GM12878 (cell line): ENCODE data around the gene BCKDHA. TPM values are rescaled to one million over a fixed set of nuclear protein-coding genes. Genes with fewer than 3 reads are reported as not detected.
A peak's percentile ranks its signal among the peaks of the same experiment; 100 is the strongest.

Source experiments
- BACH1 ChIP-seq: fragments of 450-650 bp; IDR thresholded peaks from 2 replicates; pipeline ENCODE4 v1.6.1; 2017; ENCODE audit warnings: mild to moderate bottlenecking, borderline replicate concordance
- BMI1 ChIP-seq: fragments of 450-650 bp; IDR thresholded peaks from 2 replicates; pipeline ENCODE4 v1.6.1; 2016; ENCODE audit warnings: mild to moderate bottlenecking, moderate library complexity, borderline replicate concordance
- CBFB ChIP-seq: IDR thresholded peaks from 2 replicates; pipeline ENCODE4 v1.6.1; 2016; ENCODE audit warnings: antibody characterized with exemption, low read depth
- CEBPB ChIP-seq, 2 experiments: fragments of 150-350 bp in 1 of 2; IDR thresholded peaks; 2 replicates each; pipeline ENCODE4 v1.6.1; 2012 to 2014; ENCODE audit warnings: low read depth in 2 of 2, low read length in 2 of 2, borderline replicate concordance in 1 of 2, inconsistent platforms in 1 of 2
- EED ChIP-seq: sonication (generic); IDR thresholded peaks from 2 replicates; pipeline ENCODE4 v1.6.1; 2016; ENCODE audit warnings: antibody characterized with exemption, low read depth
- ETV6 ChIP-seq, 2 experiments: fragments of 450-650 bp in 1 of 2; IDR thresholded peaks in 1 of 2; conservative IDR thresholded peaks in 1 of 2; 2 replicates each; pipeline ENCODE4 v1.6.1; 2014; ENCODE audit warnings: antibody characterized with exemption in 1 of 2, borderline replicate concordance in 1 of 2, low read depth in 1 of 2, mild to moderate bottlenecking in 1 of 2, moderate library complexity in 1 of 2
- EZH2 ChIP-seq: IDR thresholded peaks from 2 replicates; pipeline ENCODE4 v1.6.1; 2012; ENCODE audit warnings: low read depth, mild to moderate bottlenecking, control low read depth, inconsistent platforms, low read length, borderline replicate concordance; ENCODE audit not compliant: control insufficient read depth
- HCFC1 ChIP-seq: fragments of 150-350 bp; IDR thresholded peaks from 2 replicates; pipeline ENCODE4 v1.6.1; 2014; ENCODE audit warnings: low read length
- IKZF1 ChIP-seq: fragments of 450-650 bp; conservative IDR thresholded peaks from 2 replicates; pipeline ENCODE4 v1.6.1; 2017; ENCODE audit warnings: antibody characterized with exemption, mild to moderate bottlenecking
- JUND ChIP-seq: IDR thresholded peaks from 2 replicates; pipeline ENCODE4 v1.6.1; 2012; ENCODE audit warnings: low read depth, mild to moderate bottlenecking, low read length, improper control_type of control experiment, moderate library complexity
- KAT2A ChIP-seq: conservative IDR thresholded peaks from 2 replicates; pipeline ENCODE4 v1.6.1; 2011; ENCODE audit warnings: low read depth, low read length; ENCODE audit not compliant: control insufficient read depth
- POLR2AphosphoS2 ChIP-seq: IDR thresholded peaks from 2 replicates; pipeline ENCODE4 v1.6.1; 2011; ENCODE audit warnings: low read depth, mild to moderate bottlenecking, low read length, improper control_type of control experiment, moderate library complexity
- SIX5 ChIP-seq: IDR thresholded peaks from 2 replicates; pipeline ENCODE4 v1.6.1; 2011; ENCODE audit warnings: mild to moderate bottlenecking, low read depth, low read length, moderate library complexity; ENCODE audit not compliant: severe bottlenecking
- SMARCA5 ChIP-seq: fragments of 450-650 bp; IDR thresholded peaks from 2 replicates; pipeline ENCODE4 v1.6.1; 2017; ENCODE audit warnings: mild to moderate bottlenecking
- SP1 ChIP-seq: IDR thresholded peaks from one replicate; pipeline ENCODE4 v1.6.1; 2011; ENCODE audit warnings: low read depth, low read length
- SRF ChIP-seq, 2 experiments: IDR thresholded peaks; 2 replicates each; pipeline ENCODE4 v1.6.1; 2011; ENCODE audit warnings: low read depth in 2 of 2, low read length in 2 of 2, mild to moderate bottlenecking in 1 of 2, moderate library complexity in 1 of 2
- ZNF384 ChIP-seq: IDR thresholded peaks from 2 replicates; pipeline ENCODE4 v1.6.1; 2012; ENCODE audit warnings: low read depth, mild to moderate bottlenecking, low read length, improper control_type of control experiment, borderline replicate concordance
- ZZZ3 ChIP-seq: IDR thresholded peaks from 2 replicates; pipeline ENCODE4 v1.6.1; 2011; ENCODE audit warnings: low read depth; ENCODE audit not compliant: control insufficient read depth, insufficient read length
- polyA plus RNA-seq, 11 experiments: library from polyadenylated mRNA; depleted of rRNA in 4 of 11; unstranded in 6 of 11; stranded (reverse) in 5 of 11; fragments of >200 nt; fragmentation: Nextera tagmentation in 4 of 11; fragmentation: Illumina TruSeq in 1 of 11; extraction: Ambion mirVana in 4 of 11; extraction: Trizol in 1 of 11; gene quantifications; 1 replicate in 1 of 11; 2 replicates in 10 of 11; pipeline versions ENCODE4 v1.2.1 to v1.2.3, GENCODE V29; 2011 to 2016; ENCODE audit warnings: inconsistent platforms in 2 of 11, missing spikeins in 2 of 11, low read depth in 1 of 11
- total RNA-seq, 4 experiments: library from RNA; depleted of rRNA in 3 of 4; stranded (reverse); fragments of >200 nt in 3 of 4; fragmentation: Illumina TruSeq in 1 of 4; extraction: Trizol in 1 of 4; gene quantifications; 2 replicates each; pipeline versions ENCODE4 v1.2.1 to v1.2.3, GENCODE V29; 2013 to 2021
- TF ChIP-seq, protein P1 (sequence below): fragments of 450-650 bp; conservative IDR thresholded peaks from 2 replicates; pipeline ENCODE4 v1.6.1; 2017; ENCODE audit warnings: mild to moderate bottlenecking, moderate library complexity
- TF ChIP-seq, protein P2 (sequence below), 3 experiments: IDR thresholded peaks in 2 of 3; conservative IDR thresholded peaks in 1 of 3; 2 replicates each; pipeline ENCODE4 v1.5.1; 2011; ENCODE audit warnings: low read depth in 3 of 3, low read length in 3 of 3, mild to moderate bottlenecking in 3 of 3, control low read depth in 2 of 3, moderate library complexity in 2 of 3, inconsistent platforms in 1 of 3, mixed read lengths in 1 of 3; ENCODE audit not compliant: control insufficient read depth in 2 of 3, insufficient read depth in 1 of 3; ENCODE audit errors: extremely low read depth in 1 of 3
- TF ChIP-seq, protein P3 (sequence below): fragments of 450-650 bp; IDR thresholded peaks from 2 replicates; pipeline ENCODE4 v1.6.1; 2017; ENCODE audit warnings: mild to moderate bottlenecking, moderate library complexity

The BCKDHA gene
- total and polyA plus RNA-seq, 10 of the 15 experiments (the other 5 are each of a cell fraction or from before 2014, with no cell fraction given) = 9.9 to 107 (median 46.4) TPM

DNA sequence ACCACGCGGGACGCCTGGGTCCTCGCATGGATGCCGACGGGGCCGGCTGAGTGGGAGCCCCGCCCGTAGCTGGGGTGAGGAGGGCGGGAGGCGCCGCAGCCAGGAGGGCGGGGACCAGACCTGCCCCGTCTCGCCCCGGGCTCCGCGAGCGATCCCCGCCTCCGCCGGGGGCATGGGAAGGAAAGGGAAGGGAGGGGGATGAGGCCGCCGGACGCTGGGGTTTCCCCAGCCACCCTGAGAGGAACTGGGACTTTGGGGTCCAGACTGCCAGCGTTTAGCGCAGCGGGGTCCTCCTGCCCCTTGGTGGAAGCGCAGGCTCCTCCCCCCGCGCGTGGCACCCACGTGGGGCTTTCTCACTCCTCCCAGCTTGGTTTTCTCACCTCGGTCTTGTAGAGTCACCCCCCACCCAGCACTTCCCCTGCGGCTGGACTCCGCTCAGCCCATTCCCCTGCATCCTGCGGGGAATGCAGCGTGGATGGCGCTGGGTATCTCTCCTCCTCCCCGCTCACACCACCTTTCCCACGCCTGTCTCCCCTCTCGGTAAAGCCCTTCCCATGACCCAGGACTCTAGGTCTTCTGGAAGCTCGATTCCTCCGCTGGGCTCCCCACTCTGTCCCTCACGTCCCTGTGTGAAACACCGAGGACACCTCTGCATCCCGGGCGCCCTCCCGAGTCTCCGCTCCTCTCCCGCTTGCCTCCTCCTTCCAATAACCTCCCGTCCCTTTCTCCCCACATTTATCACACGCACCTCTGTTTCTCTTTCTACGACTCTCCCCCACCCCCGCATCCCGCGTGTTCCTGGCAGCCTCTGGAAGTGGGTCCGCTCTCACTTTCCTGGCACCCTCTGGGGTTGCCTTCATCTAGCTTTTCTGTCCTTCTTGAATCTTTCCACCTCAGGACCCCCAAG is 46.0 kb upstream of the BCKDHA start (continued):
- TF ChIP-seq, protein P1, sequence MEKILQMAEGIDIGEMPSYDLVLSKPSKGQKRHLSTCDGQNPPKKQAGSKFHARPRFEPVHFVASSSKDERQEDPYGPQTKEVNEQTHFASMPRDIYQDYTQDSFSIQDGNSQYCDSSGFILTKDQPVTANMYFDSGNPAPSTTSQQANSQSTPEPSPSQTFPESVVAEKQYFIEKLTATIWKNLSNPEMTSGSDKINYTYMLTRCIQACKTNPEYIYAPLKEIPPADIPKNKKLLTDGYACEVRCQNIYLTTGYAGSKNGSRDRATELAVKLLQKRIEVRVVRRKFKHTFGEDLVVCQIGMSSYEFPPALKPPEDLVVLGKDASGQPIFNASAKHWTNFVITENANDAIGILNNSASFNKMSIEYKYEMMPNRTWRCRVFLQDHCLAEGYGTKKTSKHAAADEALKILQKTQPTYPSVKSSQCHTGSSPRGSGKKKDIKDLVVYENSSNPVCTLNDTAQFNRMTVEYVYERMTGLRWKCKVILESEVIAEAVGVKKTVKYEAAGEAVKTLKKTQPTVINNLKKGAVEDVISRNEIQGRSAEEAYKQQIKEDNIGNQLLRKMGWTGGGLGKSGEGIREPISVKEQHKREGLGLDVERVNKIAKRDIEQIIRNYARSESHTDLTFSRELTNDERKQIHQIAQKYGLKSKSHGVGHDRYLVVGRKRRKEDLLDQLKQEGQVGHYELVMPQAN = 0 out of 2 replicates have a peak, but pooled peaks have one; percentile 6
- peak; percentile 94 for TF ChIP-seq IKZF1
- TF ChIP-seq POLR2AphosphoS2 = peak; percentile 62; the same call in 1 of the 2 replicates
- TF ChIP-seq CBFB = no peak
- peak; percentile 79 for TF ChIP-seq EED
- peak; percentile 41 for TF ChIP-seq SP1
- peak; percentile 89; the same call in 1 of the 2 replicates for TF ChIP-seq BACH1
- TF ChIP-seq ETV6 (conservative IDR thresholded peaks at IDR 0.05 in 1 of 2, IDR thresholded peaks at IDR 0.05 in 1 of 2; ENCODE audit: borderline replicate concordance in 1 of 2, low read depth in 1 of 2) = 0 out of 4 replicates have a peak, but pooled peaks of 1 of the 2 experiments have one; percentile 39
- TF ChIP-seq SMARCA5 = no peak
- TF ChIP-seq, protein P2, sequence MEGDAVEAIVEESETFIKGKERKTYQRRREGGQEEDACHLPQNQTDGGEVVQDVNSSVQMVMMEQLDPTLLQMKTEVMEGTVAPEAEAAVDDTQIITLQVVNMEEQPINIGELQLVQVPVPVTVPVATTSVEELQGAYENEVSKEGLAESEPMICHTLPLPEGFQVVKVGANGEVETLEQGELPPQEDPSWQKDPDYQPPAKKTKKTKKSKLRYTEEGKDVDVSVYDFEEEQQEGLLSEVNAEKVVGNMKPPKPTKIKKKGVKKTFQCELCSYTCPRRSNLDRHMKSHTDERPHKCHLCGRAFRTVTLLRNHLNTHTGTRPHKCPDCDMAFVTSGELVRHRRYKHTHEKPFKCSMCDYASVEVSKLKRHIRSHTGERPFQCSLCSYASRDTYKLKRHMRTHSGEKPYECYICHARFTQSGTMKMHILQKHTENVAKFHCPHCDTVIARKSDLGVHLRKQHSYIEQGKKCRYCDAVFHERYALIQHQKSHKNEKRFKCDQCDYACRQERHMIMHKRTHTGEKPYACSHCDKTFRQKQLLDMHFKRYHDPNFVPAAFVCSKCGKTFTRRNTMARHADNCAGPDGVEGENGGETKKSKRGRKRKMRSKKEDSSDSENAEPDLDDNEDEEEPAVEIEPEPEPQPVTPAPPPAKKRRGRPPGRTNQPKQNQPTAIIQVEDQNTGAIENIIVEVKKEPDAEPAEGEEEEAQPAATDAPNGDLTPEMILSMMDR (IDR thresholded peaks at IDR 0.05 in 2 of 3, conservative IDR thresholded peaks at IDR 0.05 in 1 of 3; ENCODE audit: control insufficient read depth in 2 of 3, extremely low read depth in 1 of 3, insufficient read depth in 1 of 3, low read depth in 3 of 3, low read length in 3 of 3) = no peak
- no peak for TF ChIP-seq ZZZ3
- TF ChIP-seq KAT2A = no peak
- TF ChIP-seq, protein P3, sequence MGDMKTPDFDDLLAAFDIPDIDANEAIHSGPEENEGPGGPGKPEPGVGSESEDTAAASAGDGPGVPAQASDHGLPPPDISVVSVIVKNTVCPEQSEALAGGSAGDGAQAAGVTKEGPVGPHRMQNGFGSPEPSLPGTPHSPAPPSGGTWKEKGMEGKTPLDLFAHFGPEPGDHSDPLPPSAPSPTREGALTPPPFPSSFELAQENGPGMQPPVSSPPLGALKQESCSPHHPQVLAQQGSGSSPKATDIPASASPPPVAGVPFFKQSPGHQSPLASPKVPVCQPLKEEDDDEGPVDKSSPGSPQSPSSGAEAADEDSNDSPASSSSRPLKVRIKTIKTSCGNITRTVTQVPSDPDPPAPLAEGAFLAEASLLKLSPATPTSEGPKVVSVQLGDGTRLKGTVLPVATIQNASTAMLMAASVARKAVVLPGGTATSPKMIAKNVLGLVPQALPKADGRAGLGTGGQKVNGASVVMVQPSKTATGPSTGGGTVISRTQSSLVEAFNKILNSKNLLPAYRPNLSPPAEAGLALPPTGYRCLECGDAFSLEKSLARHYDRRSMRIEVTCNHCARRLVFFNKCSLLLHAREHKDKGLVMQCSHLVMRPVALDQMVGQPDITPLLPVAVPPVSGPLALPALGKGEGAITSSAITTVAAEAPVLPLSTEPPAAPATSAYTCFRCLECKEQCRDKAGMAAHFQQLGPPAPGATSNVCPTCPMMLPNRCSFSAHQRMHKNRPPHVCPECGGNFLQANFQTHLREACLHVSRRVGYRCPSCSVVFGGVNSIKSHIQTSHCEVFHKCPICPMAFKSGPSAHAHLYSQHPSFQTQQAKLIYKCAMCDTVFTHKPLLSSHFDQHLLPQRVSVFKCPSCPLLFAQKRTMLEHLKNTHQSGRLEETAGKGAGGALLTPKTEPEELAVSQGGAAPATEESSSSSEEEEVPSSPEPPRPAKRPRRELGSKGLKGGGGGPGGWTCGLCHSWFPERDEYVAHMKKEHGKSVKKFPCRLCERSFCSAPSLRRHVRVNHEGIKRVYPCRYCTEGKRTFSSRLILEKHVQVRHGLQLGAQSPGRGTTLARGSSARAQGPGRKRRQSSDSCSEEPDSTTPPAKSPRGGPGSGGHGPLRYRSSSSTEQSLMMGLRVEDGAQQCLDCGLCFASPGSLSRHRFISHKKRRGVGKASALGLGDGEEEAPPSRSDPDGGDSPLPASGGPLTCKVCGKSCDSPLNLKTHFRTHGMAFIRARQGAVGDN = no peak
- TF ChIP-seq JUND = no peak
- no peak for TF ChIP-seq SIX5
- TF ChIP-seq HCFC1 = no peak
- TF ChIP-seq BMI1 = no peak
- TF ChIP-seq SRF (IDR thresholded peaks at IDR 0.05; ENCODE audit: low read depth in 2 of 2, low read length in 2 of 2) = no peak
- no peak for TF ChIP-seq EZH2
- no peak for TF ChIP-seq CEBPB (IDR thresholded peaks at IDR 0.05; ENCODE audit: borderline replicate concordance in 1 of 2, low read depth in 2 of 2, low read length in 2 of 2)
- TF ChIP-seq ZNF384 = no peak
